Tibial nerve (tissue), 3 donors: Measurements from ENCODE around the gene DENND6A.

ENCODE experiments used
- CTCF ChIP-seq, 5 experiments: fragments of 200-600 bp in 3 of 5; fragments of 450-650 bp in 2 of 5; sonication (generic) in 3 of 5; IDR thresholded peaks; one replicate each; pipeline ENCODE4 v1.5.1; 2016 to 2019; ENCODE audit warnings: antibody characterized with exemption in 5 of 5, mild to moderate bottlenecking in 3 of 5, moderate library complexity in 2 of 5
- POLR2A ChIP-seq, 2 donors: fragments of 450-650 bp; IDR thresholded peaks; one replicate each; pipeline ENCODE4 v1.6.1; 2017; ENCODE audit warnings: antibody characterized with exemption in 2 of 2, mild to moderate bottlenecking in 2 of 2, moderate library complexity in 2 of 2

- TF ChIP-seq CTCF (IDR thresholded peaks at IDR 0.05), result no peak
- no peak for TF ChIP-seq POLR2A (IDR thresholded peaks at IDR 0.05)
Observed at GRCh38 chr3:57575966-57576626, 116.8 kb downstream of the DENND6A start.
